GM21447 (cell line): ENCODE results near the gene WWOX.
"Not testable (repeated sequence)": the region's sequence is repeated elsewhere in the genome, so short reads cannot be mapped to it uniquely, and the experiment has no call there.

Experiments used
- ATAC-seq: cut with Tn5 transposase; IDR thresholded peaks from one replicate; pipeline ENCODE4 v1.9.1; 2021; ENCODE audit not compliant: unreplicated experiment

WWOX gene

GRCh38 chr16:78664811-78665772, 565.6 kb downstream of the WWOX start:
- ATAC-seq: no peak

- ATAC-seq: no peak
Observed at GRCh38 chr16:78666318-78666717, 566.9 kb downstream of the WWOX start.

- ATAC-seq: no peak
Observed at GRCh38 chr16:78667675-78668074, 568.2 kb downstream of the WWOX start.

- ATAC-seq: no peak
Observed at GRCh38 chr16:78668393-78668792, 568.9 kb downstream of the WWOX start.

- ATAC-seq: no peak
Observed at GRCh38 chr16:78669994-78670393, 570.5 kb downstream of the WWOX start.

GRCh38 chr16:78672779-78673556, 573.5 kb downstream of the WWOX start:
- ATAC-seq: no peak

- no peak for ATAC-seq
Observed at GRCh38 chr16:78673884-78674283, 574.4 kb downstream of the WWOX start.

- ATAC-seq: no peak
Observed at GRCh38 chr16:78675312-78675711, 575.9 kb downstream of the WWOX start.

GRCh38 chr16:78675951-78676792, 576.7 kb downstream of the WWOX start:
- ATAC-seq: no peak

- ATAC-seq: no peak
Observed at GRCh38 chr16:78677181-78677731, 577.8 kb downstream of the WWOX start.

- no peak for ATAC-seq
Observed at GRCh38 chr16:78679546-78679945, 580.1 kb downstream of the WWOX start.

GRCh38 chr16:78681743-78682142, 582.3 kb downstream of the WWOX start:
- no peak for ATAC-seq

- ATAC-seq: no peak
Observed at GRCh38 chr16:78684030-78684611, 584.7 kb downstream of the WWOX start.

- ATAC-seq: no peak
Observed at GRCh38 chr16:78684655-78685375, 585.4 kb downstream of the WWOX start.

- no peak for ATAC-seq
Observed at GRCh38 chr16:78686601-78687000, 587.1 kb downstream of the WWOX start.

GRCh38 chr16:78689028-78689427, 589.6 kb downstream of the WWOX start:
- no peak for ATAC-seq

GRCh38 chr16:78689536-78689935, 590.1 kb downstream of the WWOX start:
- no peak for ATAC-seq

GRCh38 chr16:78690510-78690909, 591.1 kb downstream of the WWOX start:
- no peak for ATAC-seq

- ATAC-seq: not testable (repeated sequence)
Observed at GRCh38 chr16:78691746-78692145, 592.3 kb downstream of the WWOX start.

GRCh38 chr16:78693496-78693895, 594.0 kb downstream of the WWOX start:
- no peak for ATAC-seq
